GM18505 (cell line): ENCODE results near the gene OSBPL8.
"Not testable (repeated sequence)": the region's sequence is repeated elsewhere in the genome, so short reads cannot be mapped to it uniquely, and the experiment has no call there.

Source experiments
- ATAC-seq: cut with Tn5 transposase; IDR thresholded peaks from one replicate; pipeline ENCODE4 v1.9.1; 2021; ENCODE audit not compliant: unreplicated experiment
- POLR2A ChIP-seq: IDR thresholded peaks from 4 replicates; pipeline ENCODE4 v1.6.1; 2011; ENCODE audit warnings: borderline replicate concordance; ENCODE audit not compliant: insufficient read depth, insufficient read length; ENCODE audit errors: extremely low read depth

OSBPL8 gene

DNA sequence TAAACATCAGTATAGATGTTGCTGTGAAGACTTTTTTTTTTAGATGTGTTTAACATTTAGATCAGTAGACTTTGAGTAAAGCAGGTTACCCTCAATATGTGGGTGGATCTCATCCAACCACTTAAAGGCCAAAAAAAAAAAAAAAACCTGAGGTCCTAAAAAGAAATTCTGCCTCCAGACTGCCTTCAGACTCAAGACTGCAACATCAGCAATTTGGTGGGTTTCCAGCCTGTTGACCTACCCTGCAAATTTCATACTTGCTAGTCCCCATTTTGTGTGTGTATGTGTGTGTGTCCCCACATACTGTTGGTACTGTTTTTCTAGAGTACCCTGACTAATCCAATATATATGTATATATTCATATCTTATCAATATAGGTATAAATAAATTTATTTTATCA is 55.6 kb downstream of the OSBPL8 start:
- no peak for ATAC-seq

DNA sequence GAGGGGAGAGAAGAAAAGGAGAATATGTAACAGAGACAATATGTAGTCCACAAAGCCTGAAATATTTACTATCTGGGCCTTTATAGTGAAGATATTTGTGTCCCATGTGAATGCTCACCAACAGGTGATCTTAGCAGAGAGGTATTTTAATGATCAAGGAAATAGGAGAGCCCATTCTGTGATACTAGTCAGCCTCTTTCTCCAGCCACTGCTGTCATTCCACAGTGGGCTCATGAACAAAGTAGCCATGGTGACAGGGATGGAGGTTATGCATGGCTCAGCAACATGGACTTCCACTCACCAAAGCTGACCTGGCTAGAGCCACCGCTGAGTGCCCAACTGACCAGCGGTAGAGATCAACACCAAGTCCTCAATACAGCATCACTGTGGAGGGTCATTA is 58.2 kb downstream of the OSBPL8 start:
- no peak for ATAC-seq
- TF ChIP-seq POLR2A = no peak

More for the DNA sequence above, 55.6 kb downstream of the OSBPL8 start:
- no peak for TF ChIP-seq POLR2A

DNA sequence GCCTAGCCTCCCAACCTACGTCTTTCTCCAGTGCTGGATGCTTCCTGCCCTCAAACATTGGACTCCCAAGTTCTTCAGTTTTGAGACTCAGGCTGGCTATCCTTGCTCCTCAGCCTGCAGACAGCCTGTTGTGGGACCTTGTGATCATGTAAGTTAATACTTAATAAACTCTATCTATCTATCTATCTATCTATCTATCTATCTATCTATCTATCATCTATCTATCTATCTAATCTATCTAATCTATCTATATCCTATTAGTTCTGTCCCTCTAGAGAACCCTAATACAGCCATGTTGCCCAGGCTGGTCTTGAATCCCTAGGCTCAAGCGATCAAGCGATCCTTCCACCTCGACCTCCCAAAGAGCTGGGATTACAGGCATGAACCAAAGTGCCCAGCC is 60.4 kb downstream of the OSBPL8 start:
- ATAC-seq = not testable (repeated sequence)

DNA sequence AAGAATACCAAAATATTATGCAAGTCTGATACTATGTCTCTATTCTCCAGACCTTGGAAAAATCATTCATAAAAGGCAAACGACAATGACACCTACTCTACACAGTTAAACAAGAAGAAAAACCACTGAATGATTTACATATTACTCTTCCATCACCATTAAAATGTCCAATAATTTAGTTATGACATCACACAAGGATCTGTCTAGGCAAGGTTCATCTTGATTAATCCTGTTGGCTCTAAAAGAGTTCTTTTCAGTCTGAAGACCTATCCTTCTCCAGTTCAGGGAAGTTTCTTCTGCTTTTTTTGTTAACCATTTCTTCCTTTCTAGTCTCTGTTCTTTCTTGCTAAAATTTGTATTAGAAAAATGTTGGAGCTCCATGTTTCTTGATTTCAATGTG is 64.0 kb downstream of the OSBPL8 start:
- ATAC-seq = no peak

DNA sequence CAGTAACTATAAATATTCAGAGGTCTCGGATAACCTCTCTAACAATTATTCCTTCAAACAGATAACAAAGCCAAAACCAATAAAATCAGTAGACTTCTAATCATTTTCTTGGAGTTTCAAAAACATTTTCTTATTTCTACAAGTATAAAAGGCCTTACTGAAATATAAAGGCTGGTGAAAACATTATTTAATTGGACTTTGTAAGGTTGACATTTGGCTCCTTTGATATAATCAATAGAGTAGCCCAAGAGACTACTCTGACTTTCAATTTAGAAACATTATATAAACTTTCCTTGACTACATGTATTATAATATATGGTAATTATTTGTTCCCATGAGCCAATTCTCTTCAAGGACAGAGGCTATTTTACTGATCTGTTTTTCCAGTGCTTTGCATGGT is 68.3 kb downstream of the OSBPL8 start:
- TF ChIP-seq POLR2A = no peak

More for the DNA sequence above, 64.0 kb downstream of the OSBPL8 start:
- no peak for TF ChIP-seq POLR2A

DNA sequence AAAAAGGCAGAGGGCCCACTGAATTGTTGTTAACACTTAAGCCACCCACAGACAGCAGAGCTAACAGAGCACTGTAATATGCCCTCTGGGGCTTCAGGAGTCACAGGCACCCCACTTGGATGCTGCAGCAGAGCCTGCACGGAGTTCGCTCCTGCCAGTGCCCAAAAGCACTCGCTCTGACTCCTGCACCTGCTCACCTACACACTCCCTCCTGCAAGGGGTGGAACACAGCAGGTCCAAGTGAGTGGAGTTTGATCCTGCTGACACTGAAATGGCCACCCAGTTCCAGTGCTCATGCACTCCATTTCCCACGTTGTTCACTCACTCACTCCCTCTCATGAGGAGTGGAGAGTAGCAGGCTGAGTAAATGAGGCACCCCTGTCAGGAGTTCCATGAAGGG is 68.8 kb downstream of the OSBPL8 start:
- ATAC-seq = no peak

More for the DNA sequence above, 68.3 kb downstream of the OSBPL8 start:
- no peak for ATAC-seq

DNA sequence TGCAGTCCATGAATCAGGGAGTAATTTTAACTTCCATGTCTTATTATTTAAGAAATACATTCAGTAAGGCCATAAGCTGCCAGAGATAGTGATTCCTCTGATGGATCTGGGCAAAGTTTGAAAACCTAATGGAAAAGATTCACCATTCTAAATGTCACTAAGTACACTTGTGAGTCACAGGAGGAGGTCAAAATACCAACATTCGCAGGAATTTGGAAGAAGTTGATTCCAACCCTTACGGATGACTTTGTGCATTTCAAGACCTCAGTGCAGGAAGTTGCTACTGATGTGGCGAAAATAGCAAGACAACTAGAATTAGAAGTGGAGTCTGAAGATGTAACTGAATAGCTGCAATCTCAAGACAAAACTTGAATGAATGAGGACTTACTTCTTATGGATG is 69.8 kb downstream of the OSBPL8 start:
- TF ChIP-seq POLR2A = no peak
- no peak for ATAC-seq

More for the DNA sequence above, 68.8 kb downstream of the OSBPL8 start:
- TF ChIP-seq POLR2A = no peak

DNA sequence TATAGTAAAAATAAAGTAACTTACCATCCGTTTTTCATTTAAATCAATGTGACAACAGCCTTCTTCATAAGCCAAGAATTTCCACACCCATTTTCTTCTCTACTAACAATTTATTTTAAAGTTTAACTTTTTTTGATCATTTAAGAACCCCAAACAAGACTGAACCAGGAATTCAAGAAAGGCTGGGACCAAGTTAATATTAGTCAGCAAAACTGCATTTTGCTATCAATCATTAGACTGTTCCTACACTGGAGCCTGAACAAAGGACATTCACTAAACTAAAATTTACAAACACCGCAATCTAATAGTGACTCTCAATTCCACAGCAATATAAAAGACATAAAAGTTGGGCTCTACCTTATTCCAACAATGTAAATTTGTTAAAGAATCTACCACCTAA is 73.6 kb downstream of the OSBPL8 start:
- no peak for ATAC-seq
- no peak for TF ChIP-seq POLR2A

DNA sequence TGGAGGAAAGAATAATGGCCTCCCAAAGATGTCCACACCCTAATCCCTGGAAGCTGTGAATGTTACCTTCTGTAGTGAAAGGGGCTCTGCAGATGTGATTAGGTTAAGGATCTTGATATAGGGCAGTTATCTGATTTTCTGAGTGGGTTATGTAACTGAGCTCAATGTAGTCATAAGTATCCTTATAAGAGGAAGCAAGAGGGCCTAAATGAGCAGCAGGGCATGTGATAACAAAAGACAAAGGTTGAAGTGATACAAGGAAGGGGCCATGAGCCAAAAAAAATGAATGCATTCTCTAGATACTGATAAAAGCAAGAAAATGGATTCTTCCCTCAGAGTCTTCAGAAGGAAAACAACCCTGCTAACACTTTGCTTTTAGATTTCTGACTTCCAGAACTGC is 78.8 kb downstream of the OSBPL8 start:
- ATAC-seq = no peak
- no peak for TF ChIP-seq POLR2A

DNA sequence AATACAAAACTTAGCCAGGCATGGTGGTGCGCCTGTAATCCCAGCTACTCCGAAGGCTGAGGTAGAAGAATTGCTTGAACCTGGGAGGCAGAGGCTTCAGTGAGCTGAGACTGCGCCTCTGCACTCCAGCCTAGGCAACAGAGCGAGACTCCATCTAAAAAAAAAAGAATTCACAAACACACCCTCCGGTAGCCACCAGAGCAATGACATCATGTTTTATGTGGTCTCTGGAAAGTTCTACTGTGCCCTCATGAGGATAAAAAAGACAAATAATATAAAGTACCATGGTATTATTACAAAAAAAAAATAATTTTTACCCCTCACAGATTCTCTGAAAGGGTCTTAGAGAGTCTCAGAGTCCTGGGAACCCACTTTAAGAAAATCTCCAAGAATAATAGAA is 81.5 kb downstream of the OSBPL8 start:
- ATAC-seq = no peak

DNA sequence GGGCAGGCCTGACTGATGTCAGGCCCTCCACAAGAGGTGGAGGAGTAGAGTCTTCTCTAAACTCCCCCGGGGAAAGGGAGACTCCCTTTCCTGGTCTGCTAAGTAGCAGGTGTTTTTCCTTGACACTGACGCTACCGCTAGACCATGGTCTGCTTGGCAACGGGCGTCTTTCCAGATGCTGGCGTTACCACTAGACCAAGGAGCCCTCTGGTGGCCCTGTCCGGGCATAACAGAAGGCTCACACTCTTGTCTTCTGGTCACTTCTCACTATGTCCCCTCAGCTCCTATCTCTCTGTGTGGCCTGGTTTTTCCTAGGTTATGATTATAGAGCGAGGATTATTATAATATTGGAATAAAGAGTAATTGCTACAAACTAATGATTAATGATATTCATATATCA is 86.7 kb downstream of the OSBPL8 start:
- not testable (repeated sequence) for ATAC-seq

More for the DNA sequence above, 81.5 kb downstream of the OSBPL8 start:
- no peak for TF ChIP-seq POLR2A

DNA sequence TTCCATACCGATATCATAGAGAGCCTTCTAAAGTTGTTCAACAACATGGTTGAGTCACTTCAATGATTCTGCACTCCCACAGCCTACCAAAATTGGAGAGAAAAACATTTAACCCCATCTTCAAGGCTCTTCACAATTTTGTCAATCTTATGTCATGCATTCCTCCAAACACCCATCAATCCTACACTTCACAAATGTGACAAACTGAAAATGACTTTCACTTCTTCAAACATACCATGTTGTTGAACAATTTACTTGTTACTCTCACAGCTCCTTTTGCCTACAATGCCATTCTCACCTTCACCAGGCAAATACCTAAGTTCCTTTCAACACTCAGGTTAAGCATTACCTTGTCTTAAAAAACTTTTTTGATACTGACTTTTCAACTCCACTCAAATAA is 88.0 kb downstream of the OSBPL8 start:
- no peak for ATAC-seq
- TF ChIP-seq POLR2A = no peak

DNA sequence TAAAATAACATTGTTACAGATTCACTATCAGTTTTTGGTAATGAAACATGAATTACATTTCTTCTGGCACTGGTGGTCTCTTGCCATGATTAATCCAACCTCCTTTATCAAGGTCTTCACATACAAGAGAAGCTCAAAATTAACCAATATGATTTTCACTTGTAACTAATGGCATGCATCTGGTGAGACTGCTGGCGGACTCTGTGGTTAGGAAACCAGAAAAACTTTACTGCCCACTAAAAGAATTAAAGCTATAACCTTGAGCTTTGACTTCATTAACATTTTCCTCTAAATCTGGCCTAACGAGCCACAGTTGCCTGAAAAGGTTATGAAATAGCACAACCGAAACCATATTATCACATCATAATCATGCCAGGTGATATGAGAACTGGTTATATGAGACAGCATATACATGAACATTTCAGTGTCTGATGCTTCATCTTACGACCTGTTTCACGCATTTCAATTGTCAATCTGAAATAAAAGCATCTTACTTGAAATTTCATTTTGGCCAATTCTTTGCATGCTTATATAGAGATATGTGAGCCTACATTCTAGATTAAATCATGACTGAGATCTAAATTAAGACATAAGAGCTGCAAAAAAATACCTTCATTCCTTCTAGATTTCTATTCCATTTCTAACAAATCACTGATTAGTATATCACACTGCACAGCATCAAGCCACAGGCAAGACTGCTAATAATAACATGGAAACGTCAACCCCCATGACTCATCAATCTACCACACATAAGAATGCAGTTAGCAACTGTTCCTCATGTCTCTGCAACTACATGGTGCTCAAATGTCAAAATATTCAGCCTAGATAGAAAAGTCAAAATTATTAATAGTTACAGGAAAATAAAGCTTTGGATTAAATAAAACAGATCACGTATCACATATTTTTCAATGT is 89.3 kb downstream of the OSBPL8 start:
- ATAC-seq = no peak
- no peak for TF ChIP-seq POLR2A

DNA sequence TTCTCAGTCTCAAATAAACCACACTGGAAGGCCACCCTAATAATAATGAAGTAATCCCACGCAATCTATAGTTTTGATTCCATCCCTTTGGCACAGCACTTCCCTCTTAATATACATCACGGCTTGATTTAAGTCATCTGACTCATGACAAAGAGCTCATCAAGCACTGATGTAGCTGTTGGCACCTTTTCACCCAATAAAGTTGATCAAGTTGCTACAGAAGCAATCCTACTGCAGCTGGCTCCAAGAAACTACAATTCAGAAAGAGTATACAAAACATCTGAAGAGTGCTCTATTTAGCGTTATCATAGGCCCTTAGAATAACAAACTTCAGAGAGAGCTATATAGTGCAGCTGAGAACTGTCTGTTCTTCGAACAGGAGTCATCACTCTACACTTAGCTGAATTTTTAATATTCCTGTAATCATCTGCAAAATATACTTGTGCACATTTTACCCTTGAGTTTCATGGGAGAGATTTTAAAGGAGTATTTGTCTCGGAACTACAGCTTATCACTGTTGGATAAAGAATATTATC is 94.9 kb downstream of the OSBPL8 start:
- ATAC-seq = no peak

More for the DNA sequence above, 94.9 kb downstream of the OSBPL8 start:
- TF ChIP-seq POLR2A = no peak
